ENCODE measurements around the gene OR2V1.
A peak's percentile ranks its signal among the peaks of the same experiment; 100 is the strongest.
"Not testable (repeated sequence)": the region's sequence is repeated elsewhere in the genome, so short reads cannot be mapped to it uniquely, and the experiment has no call there.

Gene OR2V1

DNA sequence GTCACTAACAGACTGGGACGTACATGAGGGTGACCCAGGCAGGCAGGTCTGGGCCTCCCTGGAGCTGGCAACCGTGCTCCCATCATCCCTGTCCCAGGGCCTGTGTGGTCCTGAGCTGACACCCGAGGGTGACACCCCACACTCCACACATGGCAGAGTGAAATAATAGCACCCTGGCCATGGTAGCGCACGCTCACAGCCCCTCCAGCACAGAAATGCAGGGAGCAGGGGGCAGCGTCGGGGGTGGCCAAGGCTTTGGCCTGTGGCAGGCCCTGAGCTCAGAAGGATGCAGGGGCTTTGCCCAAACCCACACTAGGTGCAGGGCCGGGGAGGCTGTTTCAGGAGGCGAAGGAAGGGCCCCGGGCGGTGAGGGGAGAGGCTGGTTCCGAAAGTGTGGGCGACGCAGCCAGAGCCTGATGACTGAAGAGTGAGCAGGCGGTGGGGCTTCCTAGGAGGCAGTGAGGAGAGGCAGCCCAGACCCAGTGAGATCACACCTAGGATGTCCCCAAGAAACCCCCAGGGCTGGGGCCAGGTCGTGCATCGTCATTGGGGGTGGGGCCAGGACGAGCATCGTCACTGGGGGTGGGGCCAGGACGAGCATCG, 29.3 kb upstream of the OR2V1 start:
- DNase-seq: peak; percentile 38

DNA sequence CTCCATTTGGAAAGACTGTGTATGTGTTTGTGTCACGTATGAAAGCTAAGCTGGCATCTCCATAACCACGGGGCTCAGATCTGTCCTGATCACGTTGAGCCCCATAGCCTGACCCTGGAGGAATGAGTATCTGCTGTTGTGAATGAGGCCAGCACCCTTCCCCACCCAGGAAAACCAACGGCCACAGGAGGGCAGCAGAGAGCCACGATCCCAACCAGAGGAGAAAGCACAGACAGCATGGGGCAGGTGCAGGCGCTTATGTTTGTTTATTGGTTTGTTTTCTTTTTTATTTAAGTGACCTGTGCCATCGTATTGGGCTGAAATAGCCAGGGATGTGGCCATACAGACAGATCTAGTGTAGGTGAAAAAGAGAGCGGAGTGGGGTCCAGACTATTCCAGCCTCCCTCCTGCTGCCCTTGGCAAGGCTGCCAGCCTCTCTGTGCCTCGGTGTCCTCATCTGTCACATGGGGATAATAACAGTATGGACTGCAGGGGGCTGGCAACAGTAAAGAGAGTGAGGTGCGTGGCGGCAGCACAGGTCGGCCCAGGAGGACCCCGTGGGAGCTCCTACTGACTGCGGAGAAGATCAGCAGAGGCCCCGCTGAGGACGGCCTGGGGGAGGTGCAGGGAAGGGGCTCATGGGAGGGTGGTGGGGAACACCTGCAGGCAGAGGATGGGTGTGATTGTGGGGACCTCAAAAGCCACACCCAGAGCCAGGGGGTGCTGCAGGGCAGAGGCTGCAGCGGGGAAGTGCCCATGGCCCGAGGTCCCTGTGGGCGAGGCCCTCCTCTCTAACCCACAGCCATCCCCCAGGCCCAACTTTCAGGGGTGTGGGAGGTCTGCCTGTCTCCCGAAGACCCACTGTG, 28.6 kb upstream of the OR2V1 start:
- peak; percentile 90 for DNase-seq

DNA sequence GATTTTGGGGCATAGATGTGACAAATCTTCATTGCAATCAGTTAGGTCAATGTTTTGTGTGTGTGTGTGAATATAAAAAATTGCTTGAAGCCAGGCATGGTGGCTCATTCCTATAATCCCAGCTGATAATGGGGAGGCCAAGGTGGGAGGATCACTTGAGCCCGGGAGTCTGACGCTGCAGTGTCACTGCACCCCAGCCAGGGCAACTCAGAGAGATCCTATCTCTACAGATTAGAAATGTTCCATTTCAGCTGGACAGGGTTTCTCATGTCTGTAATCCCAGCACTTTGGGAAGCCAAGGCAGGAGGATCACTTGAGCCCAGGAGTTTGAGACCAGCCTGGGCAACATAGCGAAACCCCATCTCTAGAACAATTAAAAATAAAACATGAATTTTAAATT, 27.9 kb upstream of the OR2V1 start:
- DNase-seq: no peak

DNA sequence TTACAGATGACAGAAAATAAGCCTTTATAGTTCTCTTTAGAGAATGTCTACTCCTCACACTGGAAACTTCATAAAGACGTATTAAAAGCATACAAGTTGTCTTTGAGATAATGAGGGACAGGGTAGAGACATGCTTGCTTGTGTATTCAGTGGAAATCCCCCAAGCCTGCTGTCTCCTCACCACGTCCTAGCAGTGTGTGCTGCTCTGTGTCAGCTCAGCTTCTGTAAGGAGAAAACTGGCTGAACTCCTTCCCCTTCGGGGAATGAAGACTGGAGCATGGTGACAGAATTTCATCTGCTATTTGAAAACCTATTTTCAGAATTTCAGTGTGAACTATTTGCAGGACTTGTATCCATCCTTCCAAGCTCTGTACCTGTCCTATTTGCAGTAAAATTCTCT, 25.8 kb upstream of the OR2V1 start:
- DNase-seq: no peak

DNA sequence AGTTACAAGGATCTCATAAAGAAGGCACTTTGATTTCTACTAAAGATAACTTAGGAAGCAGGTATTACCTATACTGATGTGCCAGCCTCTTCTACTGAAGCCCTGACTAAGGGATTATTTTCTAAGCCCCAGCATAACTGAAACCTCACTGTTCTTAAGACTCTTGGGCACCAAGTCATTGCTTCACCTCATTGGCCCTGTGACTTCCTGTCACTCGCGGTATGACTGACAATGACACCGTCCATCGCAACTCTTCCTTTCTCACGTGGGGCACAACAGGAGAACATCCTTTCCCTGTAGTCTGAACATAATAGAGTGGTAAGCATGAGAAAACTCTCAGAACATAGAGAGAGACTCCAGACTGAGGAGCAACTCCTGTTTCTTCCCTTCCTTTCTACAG, 22.8 kb upstream of the OR2V1 start:
- DNase-seq: no peak

DNA sequence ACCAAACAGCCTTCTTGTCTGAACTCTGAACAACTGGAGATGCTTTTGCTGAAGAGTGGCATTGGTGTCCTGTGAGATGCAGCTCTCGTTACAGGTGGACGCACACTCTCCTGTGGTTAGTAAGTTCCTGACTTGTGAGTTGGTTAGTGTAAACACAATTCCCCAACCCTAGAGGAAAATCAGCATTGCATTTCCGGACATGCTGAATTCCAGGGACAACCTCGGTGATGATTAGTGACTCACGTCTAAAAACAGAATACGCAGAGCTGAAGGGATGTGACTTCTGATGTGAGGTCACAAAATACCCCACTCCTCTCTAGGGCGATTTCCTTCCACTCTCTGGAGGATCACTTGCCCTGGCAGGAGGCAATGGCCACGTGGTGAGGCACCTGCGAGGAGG, 21.4 kb upstream of the OR2V1 start:
- no peak for DNase-seq

DNA sequence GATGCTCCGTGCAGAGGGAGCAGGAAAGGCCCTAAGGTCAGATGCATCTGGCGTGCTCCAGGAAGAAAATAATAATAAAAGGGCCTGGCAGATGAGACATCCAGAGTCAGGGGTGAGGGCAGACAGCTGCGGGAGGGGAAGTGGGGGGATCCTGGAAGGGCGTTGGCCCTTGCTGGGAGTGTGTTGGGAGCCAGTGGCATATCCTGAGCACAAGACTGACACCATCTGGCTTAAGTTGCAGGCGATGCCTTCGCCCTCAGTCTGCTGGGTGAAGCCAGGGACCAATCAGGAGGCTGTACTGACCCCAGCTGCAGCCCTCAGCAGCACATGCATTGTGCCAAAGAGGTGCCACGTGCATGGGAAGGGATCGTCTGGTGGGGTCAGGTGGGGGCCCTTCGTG, 20.2 kb upstream of the OR2V1 start:
- no peak for DNase-seq

DNA sequence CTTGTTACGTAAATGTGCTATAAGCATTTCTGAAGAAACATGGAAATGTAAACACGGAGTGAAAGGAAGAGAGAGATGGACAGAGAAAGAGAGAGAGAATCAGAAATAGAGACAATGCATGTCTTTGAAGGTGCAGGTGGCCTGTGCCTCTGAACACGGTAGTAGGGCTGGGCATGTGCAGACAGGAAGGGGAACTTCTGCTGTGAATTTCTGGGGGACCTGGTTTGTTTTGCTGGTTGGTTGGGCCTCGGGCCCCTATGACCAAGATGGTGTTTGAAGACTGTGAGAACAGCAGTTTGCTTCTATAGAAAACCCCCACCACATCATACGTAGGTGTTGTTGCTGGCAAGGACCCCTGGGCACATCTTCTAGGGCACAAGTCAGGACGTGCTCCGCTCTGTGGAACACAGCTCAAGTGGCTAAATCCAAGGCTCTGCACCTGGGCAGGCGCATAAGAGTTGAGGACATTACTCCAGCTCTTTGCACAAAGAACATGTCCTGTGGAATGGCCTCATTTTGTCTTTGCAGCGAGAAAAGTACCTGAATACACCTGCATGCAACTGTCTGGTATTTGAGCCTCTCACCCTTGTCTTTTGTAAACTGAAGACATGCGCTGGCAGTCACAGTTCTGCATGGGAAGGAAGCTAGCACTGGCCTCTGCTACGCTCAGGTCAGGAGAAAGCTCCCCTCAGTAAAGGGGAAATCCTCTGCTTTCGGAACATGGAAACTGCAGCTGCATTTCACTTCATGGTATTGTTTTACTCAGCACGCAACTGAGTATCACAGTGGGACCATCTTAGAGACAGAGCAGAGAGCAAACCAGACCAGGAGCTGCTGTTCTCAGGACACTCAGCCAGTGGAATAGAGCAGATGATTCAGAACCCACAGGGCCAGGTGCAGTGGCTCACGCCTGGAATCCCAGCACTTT, 19.1 kb upstream of the OR2V1 start:
- no peak for DNase-seq

DNA sequence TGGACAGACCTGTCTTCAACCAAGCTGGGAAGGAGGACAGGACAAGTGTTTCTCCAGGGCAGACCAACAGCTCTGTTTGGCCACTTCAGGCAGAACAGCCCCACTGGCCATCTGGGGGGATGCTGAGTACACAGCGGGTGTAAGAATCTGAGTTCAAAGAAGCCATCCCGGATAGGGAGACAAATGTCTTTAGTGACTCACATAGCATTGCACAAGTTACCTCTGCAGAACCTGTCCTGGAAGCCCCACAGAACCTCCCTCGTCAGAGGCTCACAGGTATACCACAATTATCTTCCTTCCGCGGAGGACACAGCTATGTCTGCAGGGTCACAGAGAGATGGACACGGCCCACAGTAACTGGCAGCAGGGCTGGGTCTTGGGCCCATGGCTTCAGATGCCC, 18.4 kb upstream of the OR2V1 start:
- no peak for DNase-seq

DNA sequence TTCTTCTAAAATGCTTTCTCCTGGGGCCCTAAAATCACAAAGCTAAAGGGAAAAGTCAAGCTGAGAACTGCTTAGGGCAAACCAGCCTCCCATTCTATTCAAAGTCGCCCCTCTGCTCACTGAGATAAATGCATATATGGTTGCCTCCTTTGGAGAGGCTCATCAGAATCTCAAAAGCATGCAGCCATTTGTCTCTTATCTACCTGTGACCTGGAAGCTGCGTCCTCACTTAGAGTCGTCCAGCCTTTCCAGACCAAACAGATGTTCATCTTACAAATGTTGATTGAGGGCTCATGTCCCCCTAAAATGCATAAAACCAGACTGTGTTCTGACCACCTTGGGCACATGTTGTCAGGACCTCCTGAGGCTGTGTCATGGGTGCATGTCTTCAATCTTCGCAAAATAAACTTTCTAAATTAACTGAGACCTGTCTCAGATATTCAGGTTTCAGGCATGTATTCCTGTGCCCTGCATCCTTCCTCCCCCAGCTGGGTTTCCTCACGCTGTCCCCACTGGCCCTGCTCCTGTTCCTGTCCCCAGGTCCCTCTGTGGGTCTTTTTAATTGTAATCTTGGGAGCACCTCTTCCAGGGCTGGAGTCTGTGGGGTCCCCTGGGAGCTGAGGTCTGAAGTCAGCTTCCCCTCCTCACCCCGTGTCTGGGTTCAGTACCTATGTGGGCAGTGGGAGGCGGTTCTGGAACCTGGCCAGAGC, 16.1 kb upstream of the OR2V1 start, which contains the start of gene OR2V2:
Gene OR2V2 (plus strand): TSS at position 660 of the 710 bp plus-strand sequence. CDS start 7,357 bp downstream, outside the sequence.
- DNase-seq: not testable (repeated sequence)

DNA sequence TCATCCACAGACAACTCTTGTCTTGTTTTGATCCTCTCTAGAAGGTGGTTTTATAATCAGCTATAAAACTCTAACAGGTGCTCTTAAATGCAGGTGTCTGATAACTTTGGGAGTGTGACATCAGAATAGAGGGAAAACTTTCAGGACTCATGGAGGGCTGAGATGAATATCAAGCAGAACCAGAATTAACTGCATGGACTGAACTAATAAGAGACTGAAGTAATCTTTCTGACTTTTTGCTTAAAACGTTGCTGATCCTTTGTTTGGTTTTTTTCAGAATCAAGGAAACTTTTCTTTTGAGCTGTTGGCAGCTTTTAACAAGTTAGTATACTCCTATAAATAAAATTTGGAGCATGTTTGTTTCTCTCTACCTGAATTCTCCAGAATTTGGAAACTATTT, 14.2 kb upstream of the OR2V1 start:
- no peak for DNase-seq

DNA sequence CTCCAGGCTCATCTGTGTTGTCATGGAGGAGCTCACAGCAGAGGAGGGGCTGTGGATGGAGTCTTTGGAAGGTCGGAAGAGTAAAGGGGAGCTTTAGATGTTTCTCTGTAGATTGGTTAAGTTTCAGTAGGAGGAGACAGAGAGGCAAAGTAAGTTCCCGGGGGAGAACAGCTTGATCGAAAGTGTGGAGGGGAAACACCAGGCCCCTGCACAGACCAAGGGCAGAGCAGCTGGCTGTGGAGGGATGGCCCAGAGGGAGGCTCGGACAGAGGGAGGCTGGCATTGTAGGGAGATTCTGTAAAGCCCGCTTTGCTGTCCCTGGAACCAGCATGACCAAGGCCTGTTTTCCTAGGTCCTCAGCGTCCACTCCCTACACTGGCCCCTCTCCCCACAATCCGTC, 11.1 kb upstream of the OR2V1 start:
- no peak for DNase-seq

DNA sequence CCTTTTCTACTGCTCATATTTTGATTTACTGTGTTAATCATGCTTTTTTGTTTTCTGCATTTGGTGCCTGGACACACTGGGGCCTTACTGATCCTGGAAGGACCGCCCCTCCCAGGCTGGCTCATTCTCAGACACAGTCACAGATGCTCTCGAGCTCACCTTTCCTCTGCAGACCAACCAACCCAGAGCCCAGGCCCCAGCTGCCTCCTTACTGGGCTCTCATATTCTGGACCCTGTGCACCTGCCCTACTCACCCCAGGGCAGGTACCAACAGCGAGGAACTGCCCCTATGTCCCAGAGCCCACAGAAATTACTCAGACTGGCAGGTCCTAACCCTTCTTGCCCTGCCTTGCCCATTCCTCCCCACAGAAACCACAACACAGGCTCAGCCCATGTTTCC, 9.8 kb upstream of the OR2V1 start:
- DNase-seq: no peak

DNA sequence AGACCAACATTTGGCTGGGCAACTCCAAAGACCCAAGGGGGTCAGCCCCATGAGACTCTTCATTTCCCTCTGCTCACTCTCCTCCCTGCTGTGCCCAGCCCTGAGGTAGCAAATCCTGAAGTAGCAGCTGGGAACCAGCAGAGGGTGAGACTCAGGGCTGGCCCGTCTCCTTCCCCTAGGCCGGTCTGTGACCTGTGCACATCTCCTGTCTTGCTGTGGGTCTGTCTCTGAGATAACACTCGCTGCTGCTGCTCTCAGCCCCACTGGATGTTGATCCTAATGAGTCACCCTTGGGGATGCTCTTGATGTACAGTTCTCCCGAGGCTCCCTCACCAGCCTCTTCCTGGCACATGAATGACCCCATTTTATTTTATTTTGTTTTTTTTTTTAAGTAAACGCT, 7.3 kb upstream of the OR2V1 start:
- no peak for DNase-seq

DNA sequence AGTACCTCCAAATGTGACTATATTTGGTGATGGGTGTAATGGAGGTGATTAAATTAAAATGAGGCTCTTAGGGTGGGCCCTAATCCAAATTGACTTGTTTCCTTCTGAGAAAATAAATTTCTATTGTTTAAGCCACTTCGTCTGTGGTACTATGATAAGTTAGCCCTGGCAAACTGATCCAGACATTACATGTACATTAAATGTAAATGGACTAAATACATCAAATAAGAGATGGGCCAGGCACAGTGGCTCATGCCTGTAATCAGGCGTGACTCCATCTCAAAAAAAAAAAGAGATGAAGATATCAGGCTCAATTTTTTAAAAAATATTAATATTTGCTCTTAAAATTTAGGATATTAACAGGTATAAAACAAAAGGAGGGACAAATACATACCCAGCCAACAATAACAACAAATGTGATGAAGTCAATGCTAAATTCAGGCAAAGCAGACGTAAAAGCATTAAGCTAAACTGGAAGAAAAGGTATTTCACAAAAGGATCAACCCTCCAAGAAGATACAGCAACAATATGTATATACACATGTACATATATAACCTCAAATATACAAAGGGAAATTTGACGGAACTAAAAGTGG, 5.5 kb upstream of the OR2V1 start:
- no peak for DNase-seq

DNA sequence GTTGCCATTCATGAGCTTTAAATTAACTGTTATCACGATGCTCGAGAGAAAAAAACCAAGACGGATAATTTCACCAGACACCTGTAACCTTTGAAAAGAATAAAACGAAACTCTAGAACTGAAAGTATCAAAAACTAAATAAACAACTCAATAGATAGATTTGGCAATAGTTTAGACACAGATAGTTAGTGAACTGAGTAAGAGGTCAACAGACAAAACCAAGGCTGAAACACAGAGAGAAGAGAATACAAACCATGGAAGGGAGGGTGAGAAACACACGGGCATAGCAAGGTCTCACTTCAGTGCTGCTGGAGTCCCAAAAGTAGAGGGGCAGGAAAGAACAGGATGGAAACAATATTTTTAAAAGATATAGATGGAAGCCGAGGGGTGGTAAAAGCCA, 3.3 kb upstream of the OR2V1 start:
- DNase-seq: no peak

DNA sequence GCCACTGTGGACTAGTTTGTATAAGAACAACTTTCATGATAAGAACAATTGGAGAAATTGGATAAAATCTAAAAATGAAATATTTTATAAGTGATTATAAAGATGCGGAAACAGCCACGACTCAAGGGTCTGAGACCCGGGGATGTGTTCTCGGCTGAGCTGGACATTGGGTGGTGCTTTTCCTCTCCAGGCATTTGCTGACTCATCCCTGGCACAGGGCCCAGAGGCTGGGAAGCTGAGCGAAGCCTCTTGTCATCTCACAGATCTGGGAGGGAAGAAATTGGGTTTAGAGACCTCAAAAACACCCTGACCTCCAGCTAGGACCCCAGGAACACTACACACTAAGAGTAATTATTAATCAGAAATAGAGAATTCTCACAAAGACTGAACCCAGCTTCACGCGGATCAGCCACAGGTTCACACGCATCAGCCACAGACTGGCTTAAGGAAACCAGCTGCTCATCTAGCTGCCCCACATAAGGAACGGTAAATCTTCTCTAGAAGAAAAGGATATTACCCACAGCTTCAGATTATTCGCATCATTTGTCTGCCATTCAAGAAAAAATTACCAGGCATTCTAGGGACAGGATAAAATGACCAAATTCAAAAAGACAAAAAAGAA, 2.8 kb upstream of the OR2V1 start:
- no peak for DNase-seq

DNA sequence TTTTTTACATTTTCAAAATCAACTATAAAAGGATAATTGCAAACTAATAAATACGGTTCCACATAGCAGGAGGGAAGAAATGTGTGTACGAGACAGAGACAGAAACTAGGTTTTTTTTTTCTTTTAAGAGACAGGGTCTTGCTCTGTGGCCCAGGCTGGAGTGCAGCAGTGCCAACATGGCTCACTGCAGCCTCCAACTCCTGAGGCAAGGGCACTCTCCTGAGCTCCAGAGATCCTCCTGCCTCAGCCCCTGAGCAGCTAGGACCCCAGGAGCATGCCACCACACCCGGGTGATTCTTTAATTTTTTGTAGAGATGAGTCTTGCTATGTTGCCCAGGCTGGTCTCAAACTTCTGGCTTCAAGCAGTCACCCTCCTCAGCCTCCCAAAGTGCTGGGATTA, 2.1 kb upstream of the OR2V1 start:
- DNase-seq: no peak

DNA sequence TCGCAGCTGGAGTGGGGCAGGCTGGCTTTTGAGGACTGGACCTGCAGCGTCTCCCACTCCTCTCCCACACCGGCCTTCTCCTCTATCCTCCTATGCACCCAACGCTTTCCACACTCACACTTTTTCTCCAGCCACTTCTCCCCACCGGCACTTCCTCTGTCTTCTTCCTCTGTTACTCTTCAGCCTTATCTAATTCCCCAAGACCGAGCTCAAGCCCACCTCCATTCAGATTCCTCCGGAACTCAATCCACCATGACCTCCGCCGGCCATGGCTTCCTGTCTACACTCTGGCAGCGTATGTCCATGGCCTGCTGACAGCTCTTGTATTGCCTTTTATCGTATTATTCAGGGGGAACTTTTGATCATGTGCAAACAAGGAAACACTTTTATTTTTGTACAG, 545 bp upstream of the OR2V1 start:
- DNase-seq: no peak

DNA sequence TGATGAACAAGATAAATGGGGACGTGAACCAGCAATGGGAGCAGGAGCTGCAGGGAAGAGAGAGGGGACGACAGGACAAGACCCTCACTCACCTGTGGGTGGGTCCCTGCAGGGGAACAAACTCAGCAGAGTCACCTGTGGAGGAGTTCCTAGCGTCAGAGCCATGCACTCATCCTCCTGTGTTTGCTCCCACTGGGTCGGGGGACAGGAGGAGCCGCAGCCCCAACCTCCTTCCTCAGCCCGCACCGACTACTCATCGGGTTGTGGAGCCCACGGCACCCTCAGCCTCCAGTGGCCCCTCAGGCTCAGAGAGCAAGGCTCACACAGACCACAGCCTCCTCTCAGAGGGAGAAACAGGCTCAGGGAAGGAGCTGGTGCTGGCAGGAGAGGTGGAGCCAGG, 888 bp downstream of the OR2V1 start:
- not testable (repeated sequence) for DNase-seq

DNA sequence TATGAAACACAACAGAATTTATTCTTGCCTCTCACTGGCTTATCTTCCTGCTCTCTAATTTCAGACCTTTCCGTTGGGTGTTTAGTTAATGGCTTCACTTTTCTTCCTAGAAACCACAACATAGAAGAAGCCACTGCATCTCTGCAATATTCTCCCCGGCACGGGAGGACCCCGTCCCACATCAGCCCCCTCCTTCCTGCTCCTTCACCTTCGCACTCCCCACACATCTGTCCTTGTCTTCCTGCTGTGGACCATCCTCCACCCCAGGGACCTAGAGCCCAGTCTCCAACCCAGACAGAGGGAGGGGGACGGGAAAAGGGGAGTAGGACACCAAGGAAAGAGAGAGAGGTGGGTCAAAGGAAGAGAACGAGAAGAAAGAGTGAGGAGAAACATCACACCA, 1.4 kb downstream of the OR2V1 start:
- DNase-seq: no peak

Data from CD4-positive, alpha-beta T cell treated with Interleukin-6 for 4 hours (primary cell).